IPS DF 6.9 (cell line): ENCODE measurements around the gene ABLIM2.

Experiments used
- DNase-seq: peaks from one replicate; pipeline ENCODE4 v3.0.0-alpha.2; 2013; ENCODE audit warnings: low read depth, low spot score
- H3K27ac ChIP-seq: one replicate; pipeline ENCODE4 v1.5.1; 2013; ENCODE audit warnings: low read length, control low read depth
- H3K27me3 ChIP-seq: 2 replicates; pipeline ENCODE4 v1.6.1; 2013; ENCODE audit warnings: mild to moderate bottlenecking, low read length; ENCODE audit not compliant: control insufficient read depth, insufficient read depth
- H3K36me3 ChIP-seq: 2 replicates; pipeline ENCODE4 v1.6.1; 2013; ENCODE audit warnings: low read length; ENCODE audit not compliant: control insufficient read depth, insufficient read depth
- H3K4me1 ChIP-seq: 2 replicates; pipeline ENCODE4 v1.6.1; 2013; ENCODE audit warnings: low read length; ENCODE audit not compliant: control insufficient read depth, insufficient read depth
- H3K4me3 ChIP-seq: 2 replicates; pipeline ENCODE4 v1.5.1; 2013; ENCODE audit warnings: mild to moderate bottlenecking, low read length
- H3K9me3 ChIP-seq: 2 replicates; pipeline ENCODE4 v1.6.1; 2013; ENCODE audit warnings: low read length, inconsistent platforms; ENCODE audit not compliant: control insufficient read depth, insufficient read depth
- WGBS: extraction: QIAGEN DNeasy Blood & Tissue Kit; methylation state at CpG from one replicate; pipeline ENCODE4 v1.1.7; 2013; ENCODE audit warnings: mixed read lengths, missing lambda C conversion rate; ENCODE audit not compliant: insufficient read length, insufficient coverage; 5-methylcytosine and 5-hydroxymethylcytosine counted together

The ABLIM2 gene

GRCh38 chr4:8200302-8200975 is 41.8 kb upstream of the ABLIM2 start:
- no peaks in the 10 kb centered on the region for H3K4me1 ChIP-seq
- no peaks in the 10 kb centered on the region for H3K9me3 ChIP-seq
- no peaks in the 10 kb centered on the region for H3K27me3 ChIP-seq
- WGBS, result no CpG with 5 or more reads among the region's 30 CpGs
- H3K36me3 ChIP-seq, result no peaks in the 10 kb centered on the region
- H3K27ac ChIP-seq, result no peak overlapping the region
- no peak overlapping the region for H3K4me3 ChIP-seq
- DNase-seq, result no peak

- no peaks in the 10 kb centered on the region for H3K36me3 ChIP-seq
- H3K9me3 ChIP-seq, result no peaks in the 10 kb centered on the region
- H3K27me3 ChIP-seq, result no peaks in the 10 kb centered on the region
- no CpG with 5 or more reads among the region's 26 CpGs for WGBS
- no peak overlapping the region for H3K4me3 ChIP-seq
- DNase-seq, result no peak
- no peaks in the 10 kb centered on the region for H3K4me1 ChIP-seq
- no peak overlapping the region for H3K27ac ChIP-seq
Measured at GRCh38 chr4:8199594-8200301, 41.1 kb upstream of the ABLIM2 start.

- no peak within 1 kb of the TSS for H3K27ac ChIP-seq
- no peak within 1 kb of the TSS for H3K4me3 ChIP-seq
- DNase-seq, result no peak
- WGBS, result no CpG with 5 or more reads among the region's 32 CpGs
- no peaks in the 10 kb centered on the region for H3K4me1 ChIP-seq
- H3K27me3 ChIP-seq, result no peaks in the 10 kb centered on the region
- no peaks in the 10 kb centered on the region for H3K36me3 ChIP-seq
- no peaks in the 10 kb centered on the region for H3K9me3 ChIP-seq
Measured at GRCh38 chr4:8198906-8199593, 40.4 kb upstream of the ABLIM2 start, which contains the start of gene SH3TC1. Gene SH3TC1, plus strand, starts transcription at chr4:8199290. Its CDS starts 5,905 bp downstream, at chr4:8205195.

- Histone ChIP-seq H3K4me1 (peaks cover 2% of the 10 kb centered on the region; the same call in 1 of the 2 replicates), H3K4me3 (no peak overlapping the region), H3K27me3 (no peaks in the 10 kb centered on the region), H3K9me3 (no peaks in the 10 kb centered on the region), H3K27ac (no peak overlapping the region), H3K36me3 (no peaks in the 10 kb centered on the region)
- no CpG with 5 or more reads among the region's 17 CpGs for WGBS
- DNase-seq, result no peak
Measured at GRCh38 chr4:8198206-8198905, 39.7 kb upstream of the ABLIM2 start.

GRCh38 chr4:8197521-8197920 is 38.9 kb upstream of the ABLIM2 start:
- Histone ChIP-seq H3K27me3 (no peaks in the 10 kb centered on the region), H3K4me1 (peaks cover 2% of the 10 kb centered on the region; the same call in 1 of the 2 replicates), H3K9me3 (no peaks in the 10 kb centered on the region), H3K4me3 (no peak overlapping the region), H3K27ac (no peak overlapping the region), H3K36me3 (no peaks in the 10 kb centered on the region)
- no peak for DNase-seq
- WGBS, result no CpG with 5 or more reads among the region's 13 CpGs

GRCh38 chr4:8195841-8196458 is 37.3 kb upstream of the ABLIM2 start:
- Histone ChIP-seq H3K9me3 (no peaks in the 10 kb centered on the region), H3K27me3 (no peaks in the 10 kb centered on the region), H3K4me3 (no peak overlapping the region), H3K36me3 (no peaks in the 10 kb centered on the region), H3K4me1 (peaks cover 2% of the 10 kb centered on the region; the same call in 1 of the 2 replicates), H3K27ac (no peak overlapping the region)
- WGBS, result no CpG with 5 or more reads among the region's 20 CpGs
- DNase-seq, result no peak

DNA sequence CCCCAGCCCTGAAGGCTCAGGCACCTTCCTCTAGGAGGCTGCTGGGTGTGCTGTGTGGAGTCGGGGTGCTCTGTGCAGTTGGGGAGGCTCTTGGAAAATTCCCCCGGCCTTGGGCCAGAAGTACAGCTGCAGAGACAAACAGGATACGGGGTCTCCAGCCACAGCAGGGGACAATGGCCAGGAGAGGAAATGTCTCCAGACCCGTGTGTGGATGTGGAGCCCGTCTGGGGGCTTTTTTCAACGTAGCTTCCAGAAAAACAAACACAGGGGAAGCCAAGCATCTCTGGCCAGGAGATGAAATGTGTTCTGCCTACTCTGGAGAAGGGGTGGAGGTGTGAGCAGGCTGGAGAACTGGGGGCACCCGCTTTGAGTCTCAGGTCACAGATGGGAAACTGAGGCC is 36.8 kb upstream of the ABLIM2 start:
- WGBS, result no CpG with 5 or more reads among the region's 7 CpGs
- Histone ChIP-seq H3K4me1 (peaks cover 2% of the 10 kb centered on the region; the same call in 1 of the 2 replicates), H3K27ac (no peak overlapping the region), H3K9me3 (no peaks in the 10 kb centered on the region), H3K36me3 (no peaks in the 10 kb centered on the region), H3K4me3 (no peak overlapping the region), H3K27me3 (no peaks in the 10 kb centered on the region)
- DNase-seq, result no peak

GRCh38 chr4:8194306-8195242 is 36.0 kb upstream of the ABLIM2 start:
- no peaks in the 10 kb centered on the region for H3K27me3 ChIP-seq
- no peak overlapping the region for H3K4me3 ChIP-seq
- DNase-seq, result no peak
- H3K4me1 ChIP-seq, result peaks cover 2% of the 10 kb centered on the region; the same call in 1 of the 2 replicates
- H3K36me3 ChIP-seq, result no peaks in the 10 kb centered on the region
- no peaks in the 10 kb centered on the region for H3K9me3 ChIP-seq
- no peak overlapping the region for H3K27ac ChIP-seq
- no CpG with 5 or more reads among the region's 19 CpGs for WGBS
